ENCODE results near the gene HADHB.
"Not testable (repeated sequence)": the region's sequence is repeated elsewhere in the genome, so short reads cannot be mapped to it uniquely, and the experiment has no call there.

Gene HADHB

DNA sequence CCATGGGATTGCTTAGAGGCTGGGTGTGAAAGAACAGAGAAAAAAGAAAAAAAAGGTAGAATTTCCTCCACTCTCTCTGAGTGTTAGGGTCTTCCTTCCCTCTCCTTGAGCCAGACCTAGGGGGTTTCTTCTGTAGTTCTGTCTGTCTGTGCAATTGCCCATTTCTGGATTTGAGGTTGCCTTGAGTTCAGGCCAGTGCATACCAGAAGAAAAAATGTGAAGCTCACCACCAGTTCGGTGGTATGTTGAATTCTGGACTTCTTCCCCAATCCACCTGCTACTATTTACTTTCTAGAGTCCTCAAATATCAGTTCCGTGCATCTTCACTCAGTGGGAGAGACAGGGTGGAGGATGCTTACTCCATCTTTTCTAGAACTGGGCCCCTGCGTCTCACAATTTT is 85.9 kb downstream of the HADHB start:
- no peak for DNase-seq

DNA sequence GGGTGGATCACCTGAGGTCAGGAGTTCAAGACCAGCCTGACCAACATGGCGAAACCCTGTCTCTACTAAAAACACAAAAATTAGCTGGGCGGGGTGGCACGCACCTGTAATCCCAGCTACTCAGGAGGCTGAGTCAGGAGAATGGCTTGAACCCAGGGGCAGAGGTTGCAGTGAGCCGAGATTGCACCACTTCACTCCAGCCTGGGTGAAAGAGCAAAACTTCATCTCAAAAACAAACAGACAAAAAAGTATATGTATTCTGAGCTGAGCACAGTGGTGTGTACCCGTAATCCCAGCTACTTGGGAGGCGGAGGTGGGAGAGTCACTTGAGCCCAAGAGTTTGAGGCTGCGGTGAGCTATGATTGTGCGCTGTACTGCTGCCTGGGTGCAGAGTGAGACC is 86.6 kb downstream of the HADHB start:
- DNase-seq = not testable (repeated sequence)

DNA sequence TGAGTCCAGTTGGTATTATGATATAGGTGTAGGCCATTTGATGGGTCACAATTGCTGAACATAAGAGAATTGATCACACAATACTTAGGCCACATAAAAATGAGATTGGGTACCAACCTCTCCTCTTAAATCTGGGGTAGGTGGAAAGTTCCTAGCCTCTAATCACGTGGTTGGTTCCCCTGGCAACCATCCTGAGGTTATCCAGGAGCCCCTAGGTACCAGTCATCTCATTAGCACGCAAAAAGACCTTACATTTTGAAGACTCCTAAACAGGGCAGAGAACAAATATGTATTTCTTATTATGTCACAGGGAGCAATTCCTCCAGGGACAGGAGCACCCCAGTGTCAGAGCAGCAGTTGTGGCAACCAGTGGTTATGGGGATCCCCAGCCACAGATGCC is 88.6 kb downstream of the HADHB start:
- no peak for DNase-seq

DNA sequence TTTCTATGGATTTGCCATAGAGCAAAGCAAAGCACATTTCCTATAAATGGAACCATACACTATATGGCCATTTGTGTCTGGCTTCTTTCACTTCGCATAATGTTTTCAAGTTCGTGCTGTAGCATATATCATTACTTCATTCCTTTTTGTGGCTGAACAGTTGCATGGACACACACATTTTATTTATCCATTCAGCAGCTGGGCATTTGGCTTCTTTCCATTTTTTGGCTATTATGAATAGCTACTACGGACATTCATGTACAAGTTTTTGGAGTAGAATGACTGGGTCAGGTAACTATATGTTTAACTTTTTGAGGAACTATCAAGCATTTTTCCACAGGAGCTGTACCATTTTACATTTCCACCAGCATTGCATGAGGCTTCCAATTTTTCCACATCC is 90.5 kb downstream of the HADHB start:
- DNase-seq = no peak

DNA sequence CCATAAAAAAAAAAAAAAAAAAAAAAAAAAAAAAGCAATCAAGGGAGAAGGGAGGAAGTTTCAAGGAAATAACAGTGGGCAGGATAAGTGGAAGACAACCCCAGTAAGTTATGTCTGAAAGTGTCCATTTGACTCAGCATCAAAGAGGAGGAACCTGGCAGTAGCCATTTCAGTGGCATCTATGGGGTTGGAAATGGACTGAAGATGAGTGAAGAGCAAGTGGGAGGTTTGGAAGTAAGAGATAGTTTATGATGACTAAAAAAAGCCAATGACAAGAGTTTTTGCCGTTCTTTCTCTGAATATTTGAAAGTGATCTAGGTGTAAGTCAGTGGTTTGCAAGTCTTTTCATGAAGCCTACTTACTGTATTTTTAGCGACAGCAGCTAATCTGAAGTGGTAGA is 92.0 kb downstream of the HADHB start:
- DNase-seq = no peak

DNA sequence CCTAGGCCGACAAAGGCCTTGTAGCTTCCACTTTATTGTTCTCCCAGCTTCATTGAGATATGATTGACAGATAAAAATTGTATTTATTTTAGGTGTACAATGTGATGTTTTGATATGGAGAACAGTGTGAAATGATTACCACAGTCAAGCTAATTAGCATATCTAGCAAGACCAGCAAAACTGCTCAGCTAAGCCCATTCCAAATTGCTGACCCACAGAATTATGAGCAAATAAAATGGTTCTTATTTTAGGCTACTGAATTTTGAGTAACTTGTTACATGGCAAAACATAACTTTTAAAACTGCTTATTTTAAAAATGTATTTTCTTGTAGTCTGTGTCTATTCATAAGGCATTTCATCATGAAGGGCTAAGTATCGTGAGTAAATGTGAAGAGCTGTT is 92.6 kb downstream of the HADHB start:
- DNase-seq = no peak
